ENCODE results near the gene ZNF763. TPM values are rescaled to one million over a fixed set of nuclear protein-coding genes. Genes with fewer than 3 reads are reported as not detected.
A peak's percentile ranks its signal among the peaks of the same experiment; 100 is the strongest.
"Not testable (repeated sequence)": the region's sequence is repeated elsewhere in the genome, so short reads cannot be mapped to it uniquely, and the experiment has no call there.

ZNF763 gene
- total RNA-seq, 3 donors from 2014 or later (not counting 1 experiment from before 2014, with no cell fraction given) = 4.8 to 7.7 (median 5.8) TPM

- peak overlapping the region; percentile 42 for H3K4me3 Mint-ChIP-seq
- H3K4me1 Mint-ChIP-seq = peaks cover 62 to 75% of the 10 kb centered on the region in 2 donors
- intact Hi-C loops (cut with micrococcal nuclease) = loop anchor here (1.0 to 5.0 kb wide), 2 partner anchors 8 to 130 kb away; partner anchors contain the start of gene ZNF491
- DNase-seq (no peak), ATAC-seq (no peak)
- TF ChIP-seq CTCF (IDR thresholded peaks at IDR 0.05) = no peak
- no peak overlapping the region for H3K27ac ChIP-seq (ENCODE audit: low read length)
- WGBS (ENCODE audit: insufficient coverage) = 92% methylated on average over 1 of the region's 3 CpGs
- H3K9me3 Mint-ChIP-seq = no peaks in the 10 kb centered on the region
- H3K36me3 Mint-ChIP-seq = no peaks in the 10 kb centered on the region
- H3K27me3 ChIP-seq (ENCODE audit: control insufficient read depth, insufficient read depth, low read length) = no peaks in the 10 kb centered on the region
- no peaks in the 10 kb centered on the region for H3K9me3 ChIP-seq (ENCODE audit: control insufficient read depth, insufficient read depth, low read length)
- peaks cover 44% of the 10 kb centered on the region for H3K4me1 ChIP-seq (ENCODE audit: control insufficient read depth, insufficient read depth, low read length)
- H3K27me3 Mint-ChIP-seq (ENCODE audit: low read depth in 2 of 2) = peaks cover 0 to 4% of the 10 kb centered on the region in 2 donors
- no peaks in the 10 kb centered on the region for H3K36me3 ChIP-seq (ENCODE audit: control insufficient read depth, insufficient read depth, low read length)
- H3K27ac Mint-ChIP-seq = peak overlapping the region; percentile 97 to 99
- no peak overlapping the region for H3K4me3 ChIP-seq (ENCODE audit: low read length)
Observed at GRCh38 chr19:11927227-11927626, 37.6 kb upstream of the ZNF763 start.

- H3K27me3 Mint-ChIP-seq (ENCODE audit: low read depth in 2 of 2) = no peaks in the 10 kb centered on the region
- peaks cover 3% of the 10 kb centered on the region for H3K9me3 ChIP-seq (ENCODE audit: control insufficient read depth, insufficient read depth, low read length)
- H3K27ac Mint-ChIP-seq = peak overlapping the region; percentile 68 to 84
- H3K4me3 Mint-ChIP-seq = peak overlapping the region; percentile 53
- no peak overlapping the region for H3K4me3 ChIP-seq (ENCODE audit: low read length)
- no peaks in the 10 kb centered on the region for H3K9me3 Mint-ChIP-seq
- no peak for TF ChIP-seq CTCF (IDR thresholded peaks at IDR 0.05)
- H3K4me1 Mint-ChIP-seq = peaks cover 36 to 50% of the 10 kb centered on the region in 2 donors
- 39% methylated on average over 3 of the region's 3 CpGs for WGBS (ENCODE audit: insufficient coverage)
- DNase-seq = no peak
- H3K27me3 ChIP-seq (ENCODE audit: control insufficient read depth, insufficient read depth, low read length) = no peaks in the 10 kb centered on the region
- no peaks in the 10 kb centered on the region for H3K36me3 ChIP-seq (ENCODE audit: control insufficient read depth, insufficient read depth, low read length)
- ATAC-seq = peak in 1 of 3 donors; percentile 42
- H3K27ac ChIP-seq (ENCODE audit: low read length) = peak overlapping the region; percentile 13
- intact Hi-C loops (cut with micrococcal nuclease) = no loop called here
- H3K4me1 ChIP-seq (ENCODE audit: control insufficient read depth, insufficient read depth, low read length) = peaks cover 22% of the 10 kb centered on the region
- no peaks in the 10 kb centered on the region for H3K36me3 Mint-ChIP-seq
Observed at GRCh38 chr19:11931051-11931450, 33.8 kb upstream of the ZNF763 start.

DNA sequence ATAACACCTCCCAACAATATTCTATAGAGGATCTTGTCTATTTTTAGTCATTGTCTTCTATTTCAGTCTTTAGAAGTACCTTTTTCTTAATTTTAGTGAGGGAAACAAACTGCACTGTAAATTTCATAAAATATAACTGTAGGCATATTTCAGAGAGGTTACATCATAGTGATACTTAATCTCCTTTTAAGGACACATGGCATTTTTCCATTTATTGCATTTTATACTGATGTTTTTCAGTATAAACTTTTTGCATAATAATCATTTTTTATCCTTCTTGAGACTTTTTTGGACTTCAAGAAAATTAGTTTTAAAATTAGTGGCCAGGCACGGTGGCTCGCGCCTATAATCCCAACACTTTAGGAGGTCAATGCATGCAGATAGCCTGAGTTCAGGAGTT, 33.3 kb upstream of the ZNF763 start:
- Mint-ChIP-seq H3K36me3 (no peaks in the 10 kb centered on the region), H3K27ac (peak overlapping the region; percentile 68 to 84), H3K9me3 (no peaks in the 10 kb centered on the region), H3K4me3 (peak overlapping the region; percentile 53), H3K4me1 (peaks cover 36 to 50% of the 10 kb centered on the region in 2 donors), H3K27me3 (ENCODE audit: low read depth in 2 of 2) (no peaks in the 10 kb centered on the region)
- no peak for ATAC-seq
- Histone ChIP-seq H3K27me3 (ENCODE audit: control insufficient read depth, insufficient read depth, low read length) (no peaks in the 10 kb centered on the region), H3K4me1 (ENCODE audit: control insufficient read depth, insufficient read depth, low read length) (peaks cover 18% of the 10 kb centered on the region), H3K9me3 (ENCODE audit: control insufficient read depth, insufficient read depth, low read length) (peaks cover 3% of the 10 kb centered on the region), H3K36me3 (ENCODE audit: control insufficient read depth, insufficient read depth, low read length) (no peaks in the 10 kb centered on the region), H3K27ac (ENCODE audit: low read length) (no peak overlapping the region), H3K4me3 (ENCODE audit: low read length) (no peak overlapping the region)
- DNase-seq = no peak
- no peak for TF ChIP-seq CTCF (IDR thresholded peaks at IDR 0.05)
- WGBS (ENCODE audit: insufficient coverage) = 100% methylated on average over 3 of the region's 3 CpGs
- intact Hi-C loops (cut with micrococcal nuclease) = no loop called here

DNA sequence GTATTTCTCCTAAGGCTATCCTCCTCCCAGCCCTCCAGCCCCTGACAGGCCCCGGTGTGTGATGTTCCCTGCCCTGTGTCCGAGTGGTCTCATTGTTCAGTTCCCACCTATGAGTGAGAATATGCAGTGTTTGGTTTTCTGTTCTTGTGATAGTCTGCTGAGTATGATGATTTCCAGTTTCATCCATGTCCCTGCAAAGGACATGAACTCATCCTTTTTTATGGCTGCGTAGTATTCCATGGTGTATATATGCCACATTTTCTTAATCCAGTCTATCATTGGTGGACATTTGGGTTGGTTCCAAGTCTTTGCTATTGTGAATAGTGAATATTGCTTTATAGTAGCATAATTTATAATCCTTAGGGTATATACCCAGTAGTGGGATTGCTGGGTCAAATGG, 29.0 kb upstream of the ZNF763 start:
- not testable (repeated sequence) for H3K36me3 Mint-ChIP-seq; H3K36me3 ChIP-seq (ENCODE audit: control insufficient read depth, insufficient read depth, low read length); H3K27me3 Mint-ChIP-seq (ENCODE audit: low read depth in 2 of 2); DNase-seq; H3K4me3 Mint-ChIP-seq; H3K27ac ChIP-seq (ENCODE audit: low read length); H3K27me3 ChIP-seq (ENCODE audit: control insufficient read depth, insufficient read depth, low read length); H3K27ac Mint-ChIP-seq; H3K4me3 ChIP-seq (ENCODE audit: low read length); H3K9me3 Mint-ChIP-seq; ATAC-seq
- Histone ChIP-seq H3K9me3 (ENCODE audit: control insufficient read depth, insufficient read depth, low read length) (peaks cover 18% of the 10 kb centered on the region), H3K4me1 (ENCODE audit: control insufficient read depth, insufficient read depth, low read length) (peaks cover 10% of the 10 kb centered on the region)
- WGBS (ENCODE audit: insufficient coverage) = 100% methylated on average over 1 of the region's 3 CpGs
- H3K4me1 Mint-ChIP-seq = peaks cover 17 to 33% of the 10 kb centered on the region in 2 donors
- intact Hi-C loops (cut with micrococcal nuclease) = loop anchor here (1.0 kb wide), 1 partner anchor 9 kb away; no protein-coding TSS in a partner anchor

DNA sequence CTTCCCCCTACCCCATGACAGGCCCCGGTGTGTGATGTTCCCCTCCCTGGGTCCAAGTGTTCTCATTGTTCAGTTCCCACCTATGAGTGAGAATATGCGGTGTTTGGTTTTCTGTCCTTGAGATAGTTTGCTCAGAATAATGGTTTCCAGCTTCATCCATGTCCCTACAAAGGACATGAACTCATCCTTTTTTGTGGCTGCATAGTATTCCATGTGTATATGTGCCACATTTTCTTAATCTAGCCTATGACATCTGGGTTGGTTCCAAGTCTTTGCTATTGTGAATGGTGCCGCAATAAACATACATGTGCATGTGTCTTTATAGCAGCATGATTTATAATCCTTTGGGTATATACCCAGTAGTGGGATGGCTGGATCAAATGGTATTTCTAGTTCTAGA, 26.5 kb upstream of the ZNF763 start:
- H3K27me3 Mint-ChIP-seq (ENCODE audit: low read depth in 2 of 2); intact Hi-C loops (cut with micrococcal nuclease): not testable (repeated sequence)

DNA sequence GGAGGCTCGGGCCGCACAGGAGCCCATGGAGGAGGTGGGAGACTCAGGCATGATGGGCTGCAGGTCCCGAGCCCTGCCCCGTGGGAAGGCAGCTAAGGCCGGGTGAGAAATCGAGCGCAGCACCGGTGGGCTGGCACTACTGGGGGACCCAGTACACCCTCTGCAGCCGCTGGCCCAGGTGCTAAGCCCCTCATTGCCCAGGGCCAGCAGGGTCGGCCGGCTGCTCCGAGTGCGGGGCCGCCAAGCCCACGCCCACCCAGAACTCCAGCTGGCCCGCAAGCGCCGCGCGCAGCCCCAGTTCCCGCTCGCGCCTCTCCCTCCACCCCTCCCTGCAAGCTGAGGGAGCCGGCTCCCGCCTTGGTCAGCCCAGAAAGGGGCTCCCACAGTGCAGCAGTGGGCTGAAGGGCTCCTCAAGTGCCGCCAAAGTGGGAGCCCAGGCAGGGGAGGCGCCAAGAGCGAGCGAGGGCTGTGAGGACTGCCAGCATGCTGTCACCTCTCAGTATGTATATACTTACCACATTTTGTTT, 23.4 kb upstream of the ZNF763 start:
- H3K4me3 Mint-ChIP-seq; H3K27ac ChIP-seq (ENCODE audit: low read length); ATAC-seq; H3K27me3 ChIP-seq (ENCODE audit: control insufficient read depth, insufficient read depth, low read length); H3K27me3 Mint-ChIP-seq (ENCODE audit: low read depth in 2 of 2); H3K4me1 ChIP-seq (ENCODE audit: control insufficient read depth, insufficient read depth, low read length); DNase-seq; H3K27ac Mint-ChIP-seq; intact Hi-C loops (cut with micrococcal nuclease); H3K4me3 ChIP-seq (ENCODE audit: low read length): not testable (repeated sequence)
- peaks cover 63% of the 10 kb centered on the region for H3K9me3 ChIP-seq (ENCODE audit: control insufficient read depth, insufficient read depth, low read length)
- peaks cover 52% of the 10 kb centered on the region for H3K36me3 Mint-ChIP-seq
- H3K9me3 Mint-ChIP-seq = peaks cover 4 to 11% of the 10 kb centered on the region in 2 donors
- 99% methylated on average over 26 of the region's 29 CpGs for WGBS (ENCODE audit: insufficient coverage)
- peaks cover 6 to 18% of the 10 kb centered on the region in 2 donors for H3K4me1 Mint-ChIP-seq
- peaks cover 22% of the 10 kb centered on the region for H3K36me3 ChIP-seq (ENCODE audit: control insufficient read depth, insufficient read depth, low read length)

More for the DNA sequence above, 26.5 kb upstream of the ZNF763 start:
- peaks cover 36% of the 10 kb centered on the region for H3K9me3 ChIP-seq (ENCODE audit: control insufficient read depth, insufficient read depth, low read length)
- peaks cover 10 to 16% of the 10 kb centered on the region in 2 donors for H3K4me1 Mint-ChIP-seq
- WGBS (ENCODE audit: insufficient coverage) = no CpG with 5 or more reads among the region's 3 CpGs
- ATAC-seq; H3K27ac ChIP-seq (ENCODE audit: low read length); H3K27ac Mint-ChIP-seq; H3K9me3 Mint-ChIP-seq; H3K4me3 Mint-ChIP-seq; H3K4me1 ChIP-seq (ENCODE audit: control insufficient read depth, insufficient read depth, low read length); DNase-seq; H3K4me3 ChIP-seq (ENCODE audit: low read length); H3K27me3 ChIP-seq (ENCODE audit: control insufficient read depth, insufficient read depth, low read length): not testable (repeated sequence)
- peaks cover 11% of the 10 kb centered on the region for H3K36me3 ChIP-seq (ENCODE audit: control insufficient read depth, insufficient read depth, low read length)
- H3K36me3 Mint-ChIP-seq = peaks cover 21% of the 10 kb centered on the region

Measured in natural killer cell (primary cell).